Stimulated activated CD8-positive, alpha-beta memory T cell treated with anti-CD3 and anti-CD28 coated beads, Interleukin-12 subunit alpha, Interleukin-12 subunit beta, amount 100 ng/mL, for 24 hours (primary cell): ENCODE measurements around the gene SREBF1.
"Not testable (repeated sequence)": the region's sequence is repeated elsewhere in the genome, so short reads cannot be mapped to it uniquely, and the experiment has no call there.

Experiments
- DNase-seq: peaks from one replicate; pipeline ENCODE4 v3.0.0-alpha.2; 2020; ENCODE audit errors: extremely low read depth

Gene SREBF1

GRCh38 chr17:17812211-17813054 is 24.4 kb downstream of the SREBF1 start:
- DNase-seq = no peak

- DNase-seq = no peak
Observed at GRCh38 chr17:17811381-17812210, 25.2 kb downstream of the SREBF1 start.

- DNase-seq = no peak
Observed at GRCh38 chr17:17810895-17811248, 25.9 kb downstream of the SREBF1 start.

GRCh38 chr17:17810084-17810894 is 26.5 kb downstream of the SREBF1 start:
- DNase-seq = no peak

- no peak for DNase-seq
Observed at GRCh38 chr17:17809531-17810083, 27.2 kb downstream of the SREBF1 start.

- no peak for DNase-seq
Observed at GRCh38 chr17:17808706-17809432, 27.9 kb downstream of the SREBF1 start.

GRCh38 chr17:17808200-17808599 is 28.6 kb downstream of the SREBF1 start:
- DNase-seq = not testable (repeated sequence)

- DNase-seq = no peak
Observed at GRCh38 chr17:17807440-17807839, 29.3 kb downstream of the SREBF1 start.

GRCh38 chr17:17806611-17807274 is 30.0 kb downstream of the SREBF1 start:
- no peak for DNase-seq

GRCh38 chr17:17806035-17806434 is 30.8 kb downstream of the SREBF1 start:
- no peak for DNase-seq

GRCh38 chr17:17805575-17805974 is 31.2 kb downstream of the SREBF1 start:
- DNase-seq = no peak

- DNase-seq = no peak
Observed at GRCh38 chr17:17804007-17804406, 32.8 kb downstream of the SREBF1 start.

GRCh38 chr17:17801800-17802481 is 34.8 kb downstream of the SREBF1 start:
- DNase-seq = no peak

- DNase-seq = no peak
Observed at GRCh38 chr17:17800504-17801021, 36.2 kb downstream of the SREBF1 start.

GRCh38 chr17:17798573-17799255 is 38.1 kb downstream of the SREBF1 start:
- no peak for DNase-seq

GRCh38 chr17:17798010-17798556 is 38.7 kb downstream of the SREBF1 start:
- DNase-seq = no peak

- no peak for DNase-seq
Observed at GRCh38 chr17:17797119-17797809, 39.5 kb downstream of the SREBF1 start.

GRCh38 chr17:17796787-17797061 is 40.1 kb downstream of the SREBF1 start:
- no peak for DNase-seq
